HG03060 (cell line): Measurements from ENCODE around the gene KLHDC7A.
"Not testable (repeated sequence)": the region's sequence is repeated elsewhere in the genome, so short reads cannot be mapped to it uniquely, and the experiment has no call there.

Experiments
- ATAC-seq: cut with Tn5 transposase; IDR thresholded peaks from one replicate; pipeline ENCODE4 v1.9.1; 2021; ENCODE audit warnings: low read depth, moderate number of reproducible peaks; ENCODE audit not compliant: unreplicated experiment

KLHDC7A gene

GRCh38 chr1:18480315-18481189 is at the start of gene KLHDC7A:
Gene KLHDC7A (plus strand): TSS chr1:18480930. CDS start chr1:18480982, 52 bp downstream.
- ATAC-seq: no peak

- no peak for ATAC-seq
Measured at GRCh38 chr1:18434041-18434440, 46.7 kb upstream of the KLHDC7A start.

- no peak for ATAC-seq
Measured at GRCh38 chr1:18440385-18441226, 40.1 kb upstream of the KLHDC7A start.

- ATAC-seq: no peak
Measured at GRCh38 chr1:18443587-18444520, 36.9 kb upstream of the KLHDC7A start.

GRCh38 chr1:18444563-18444962 is 36.2 kb upstream of the KLHDC7A start:
- ATAC-seq: no peak

- ATAC-seq: no peak
Measured at GRCh38 chr1:18446751-18447150, 34.0 kb upstream of the KLHDC7A start.

- ATAC-seq: no peak
Measured at GRCh38 chr1:18447509-18448220, 33.1 kb upstream of the KLHDC7A start.

- ATAC-seq: no peak
Measured at GRCh38 chr1:18448889-18449288, 31.8 kb upstream of the KLHDC7A start.

- ATAC-seq: no peak
Measured at GRCh38 chr1:18452550-18452949, 28.2 kb upstream of the KLHDC7A start.

GRCh38 chr1:18458133-18459092 is 22.3 kb upstream of the KLHDC7A start:
- ATAC-seq: no peak

- ATAC-seq: no peak
Measured at GRCh38 chr1:18461656-18462055, 19.1 kb upstream of the KLHDC7A start.

GRCh38 chr1:18462517-18462916 is 18.2 kb upstream of the KLHDC7A start:
- ATAC-seq: not testable (repeated sequence)

GRCh38 chr1:18463063-18463462 is 17.7 kb upstream of the KLHDC7A start:
- ATAC-seq: no peak

GRCh38 chr1:18463984-18464664 is 16.6 kb upstream of the KLHDC7A start:
- no peak for ATAC-seq

- no peak for ATAC-seq
Measured at GRCh38 chr1:18464665-18465050, 16.1 kb upstream of the KLHDC7A start.

- no peak for ATAC-seq
Measured at GRCh38 chr1:18466676-18467075, 14.1 kb upstream of the KLHDC7A start.

GRCh38 chr1:18468570-18468969 is 12.2 kb upstream of the KLHDC7A start:
- ATAC-seq: no peak

GRCh38 chr1:18469514-18469913 is 11.2 kb upstream of the KLHDC7A start:
- no peak for ATAC-seq
